D721Med (cell line): ENCODE data around the gene PGM1.

Experiments
- DNase-seq: peaks from one replicate; pipeline ENCODE4 v3.0.0; 2011; ENCODE audit warnings: low spot score; ENCODE audit not compliant: insufficient read length
- FAIRE-seq: peaks from 2 replicates; lab custom pipeline; 2011; peaks lifted over from hg19 to GRCh38; lab: Jason Lieb, UNC
- TF ChIP-seq, protein P1 (sequence below): IDR thresholded peaks from 2 replicates; pipeline ENCODE4 v1.5.1; 2012; ENCODE audit warnings: mild to moderate bottlenecking, control low read depth; ENCODE audit not compliant: insufficient read depth; ENCODE audit errors: missing control alignments

Gene PGM1

DNA sequence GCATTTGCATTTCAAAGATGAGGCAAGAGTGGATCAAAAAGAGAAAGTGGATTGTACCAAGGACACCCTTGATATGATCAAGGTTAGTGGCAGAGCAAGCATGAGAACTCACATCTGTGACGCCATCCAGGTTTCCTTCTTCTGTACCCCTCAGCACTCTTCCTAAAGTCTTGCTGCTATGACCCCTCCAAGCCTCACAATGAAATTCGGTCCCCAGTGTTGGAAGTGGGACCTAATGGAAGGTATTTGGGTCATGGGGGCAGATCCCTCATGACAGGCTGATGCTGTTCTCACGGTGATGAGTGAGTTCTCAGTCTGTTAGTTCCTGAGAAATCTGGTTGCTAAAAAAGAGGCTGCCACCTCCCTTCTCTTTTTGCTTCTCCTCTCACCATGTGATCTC is 86.4 kb downstream of the PGM1 start:
- TF ChIP-seq, protein P1, sequence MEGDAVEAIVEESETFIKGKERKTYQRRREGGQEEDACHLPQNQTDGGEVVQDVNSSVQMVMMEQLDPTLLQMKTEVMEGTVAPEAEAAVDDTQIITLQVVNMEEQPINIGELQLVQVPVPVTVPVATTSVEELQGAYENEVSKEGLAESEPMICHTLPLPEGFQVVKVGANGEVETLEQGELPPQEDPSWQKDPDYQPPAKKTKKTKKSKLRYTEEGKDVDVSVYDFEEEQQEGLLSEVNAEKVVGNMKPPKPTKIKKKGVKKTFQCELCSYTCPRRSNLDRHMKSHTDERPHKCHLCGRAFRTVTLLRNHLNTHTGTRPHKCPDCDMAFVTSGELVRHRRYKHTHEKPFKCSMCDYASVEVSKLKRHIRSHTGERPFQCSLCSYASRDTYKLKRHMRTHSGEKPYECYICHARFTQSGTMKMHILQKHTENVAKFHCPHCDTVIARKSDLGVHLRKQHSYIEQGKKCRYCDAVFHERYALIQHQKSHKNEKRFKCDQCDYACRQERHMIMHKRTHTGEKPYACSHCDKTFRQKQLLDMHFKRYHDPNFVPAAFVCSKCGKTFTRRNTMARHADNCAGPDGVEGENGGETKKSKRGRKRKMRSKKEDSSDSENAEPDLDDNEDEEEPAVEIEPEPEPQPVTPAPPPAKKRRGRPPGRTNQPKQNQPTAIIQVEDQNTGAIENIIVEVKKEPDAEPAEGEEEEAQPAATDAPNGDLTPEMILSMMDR = no peak
- FAIRE-seq = no peak

DNA sequence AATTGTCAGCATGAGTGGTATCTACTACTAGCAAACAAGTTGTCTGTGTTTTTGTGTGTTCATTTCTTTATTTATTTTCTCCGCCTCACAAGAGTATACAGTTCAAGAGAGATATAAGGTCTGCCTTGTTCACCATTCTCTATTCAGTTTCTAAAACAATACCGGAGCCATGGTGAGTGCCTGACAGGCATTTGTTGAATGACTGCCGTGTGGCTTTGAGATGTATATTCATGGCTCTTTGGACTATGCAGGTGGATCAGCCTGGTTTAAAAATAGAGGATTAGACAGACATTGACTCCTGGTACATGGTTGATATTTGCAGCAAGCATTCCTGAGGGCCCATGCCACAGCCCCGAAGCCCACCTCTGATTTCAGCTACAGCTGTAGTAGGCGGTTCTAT is 89.7 kb downstream of the PGM1 start:
- TF ChIP-seq, protein P1 = no peak
- DNase-seq (no peak), FAIRE-seq (no peak)

More for the DNA sequence above, 86.4 kb downstream of the PGM1 start:
- no peak for DNase-seq

DNA sequence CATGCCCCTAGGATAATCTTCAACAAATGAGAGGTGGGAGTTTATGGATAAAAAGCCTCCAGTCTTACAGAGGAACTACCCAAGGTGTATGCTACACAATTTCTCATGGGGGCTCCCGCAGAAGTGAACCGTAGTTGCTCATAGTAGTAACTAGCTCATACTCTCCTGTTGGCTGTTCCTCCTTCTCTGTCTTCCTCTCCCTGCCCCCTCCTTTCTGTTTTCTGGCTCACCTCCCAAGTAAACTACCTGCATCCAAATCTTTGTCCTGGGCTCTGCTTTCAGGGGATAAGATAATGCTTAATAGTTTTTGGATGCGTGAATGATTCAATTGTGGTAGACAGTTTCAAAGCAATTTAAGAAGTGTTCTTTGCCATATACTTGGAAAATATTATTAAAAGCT is 90.5 kb downstream of the PGM1 start:
- FAIRE-seq (no peak), DNase-seq (no peak)
- TF ChIP-seq, protein P1 = no peak

DNA sequence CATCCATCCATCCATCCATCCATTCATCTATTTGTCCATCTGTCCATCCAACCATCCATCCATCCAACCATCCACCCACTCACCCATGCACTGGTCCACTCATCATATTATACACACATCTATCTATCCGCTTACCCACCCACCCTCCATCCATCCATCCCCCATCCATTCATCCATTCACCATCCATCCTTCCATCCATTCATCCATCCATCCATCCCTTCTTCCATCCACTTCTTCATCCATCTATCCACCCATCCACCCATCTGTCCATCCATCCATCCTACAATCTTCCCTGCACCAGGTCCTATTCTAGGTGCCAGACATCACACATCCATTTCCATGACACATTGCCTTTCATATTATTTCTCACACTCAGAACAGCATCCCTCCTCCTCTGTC is 93.5 kb downstream of the PGM1 start:
- TF ChIP-seq, protein P1 = no peak
- DNase-seq (no peak), FAIRE-seq (no peak)

DNA sequence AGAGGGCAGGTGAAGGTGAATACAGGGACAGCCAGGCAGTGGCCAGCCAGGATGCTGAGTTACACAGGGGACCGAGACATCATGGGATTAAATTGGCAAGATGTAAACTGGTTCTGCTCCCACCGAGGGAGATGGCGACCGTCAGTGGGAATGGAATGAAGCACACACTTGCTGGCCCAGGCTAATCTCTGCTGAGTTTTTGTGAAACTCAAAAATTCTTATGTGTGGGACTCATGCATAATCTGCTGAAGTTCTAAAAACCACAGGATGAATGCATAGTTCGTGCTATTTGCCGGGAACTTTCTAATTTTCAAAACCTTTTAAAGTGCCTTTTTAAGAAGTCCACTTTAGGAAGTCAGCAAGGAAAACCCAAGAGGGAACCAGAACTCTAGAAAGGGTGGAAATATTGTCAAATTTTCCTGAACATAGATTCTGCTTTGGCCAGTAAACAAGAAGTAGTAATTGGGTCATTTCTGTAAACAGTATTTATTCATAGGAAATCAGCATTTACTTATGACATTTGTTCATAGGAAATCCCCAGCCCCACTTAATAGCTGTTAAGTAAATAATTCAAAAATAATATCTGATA is 95.2 kb downstream of the PGM1 start:
- TF ChIP-seq, protein P1 = no peak
- FAIRE-seq = no peak
- DNase-seq = no peak

DNA sequence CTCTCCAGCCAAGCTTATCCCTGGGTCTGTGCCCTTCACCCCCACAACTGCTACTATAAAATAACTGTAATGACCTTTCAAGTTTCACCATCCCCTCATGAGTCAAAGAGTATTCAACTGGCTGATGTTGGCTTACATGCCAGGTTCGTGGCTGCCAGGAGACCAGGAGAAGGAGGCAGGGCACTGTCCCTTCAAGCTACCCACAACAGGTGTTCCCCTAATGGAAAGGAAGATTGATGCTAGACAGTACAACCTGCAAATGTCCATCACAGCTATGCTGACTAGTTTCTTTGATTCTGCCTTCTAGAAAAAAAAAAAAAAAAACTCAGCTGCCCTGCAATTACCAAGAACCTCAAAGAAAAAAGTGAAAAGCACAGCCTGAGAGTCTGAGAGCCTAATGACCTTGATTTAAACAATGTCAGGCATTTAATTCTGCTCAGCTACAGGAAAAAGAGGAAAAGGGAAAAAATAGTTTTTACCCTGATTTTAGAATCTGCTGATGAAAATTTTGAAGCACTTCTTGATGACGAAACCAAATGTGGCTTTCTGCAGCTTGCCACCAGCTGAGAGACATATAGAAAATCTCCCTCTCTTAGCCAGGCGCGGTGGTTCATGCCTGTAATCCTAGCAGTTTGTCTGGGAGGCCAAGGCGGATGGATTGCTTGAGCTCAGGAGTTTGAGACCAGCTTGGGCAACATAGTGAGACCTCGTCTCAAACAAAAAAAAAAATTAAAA is 97.9 kb downstream of the PGM1 start:
- no peak for FAIRE-seq
- DNase-seq = no peak
- TF ChIP-seq, protein P1 = no peak
